ENCODE data around the gene GRB7.

DNA sequence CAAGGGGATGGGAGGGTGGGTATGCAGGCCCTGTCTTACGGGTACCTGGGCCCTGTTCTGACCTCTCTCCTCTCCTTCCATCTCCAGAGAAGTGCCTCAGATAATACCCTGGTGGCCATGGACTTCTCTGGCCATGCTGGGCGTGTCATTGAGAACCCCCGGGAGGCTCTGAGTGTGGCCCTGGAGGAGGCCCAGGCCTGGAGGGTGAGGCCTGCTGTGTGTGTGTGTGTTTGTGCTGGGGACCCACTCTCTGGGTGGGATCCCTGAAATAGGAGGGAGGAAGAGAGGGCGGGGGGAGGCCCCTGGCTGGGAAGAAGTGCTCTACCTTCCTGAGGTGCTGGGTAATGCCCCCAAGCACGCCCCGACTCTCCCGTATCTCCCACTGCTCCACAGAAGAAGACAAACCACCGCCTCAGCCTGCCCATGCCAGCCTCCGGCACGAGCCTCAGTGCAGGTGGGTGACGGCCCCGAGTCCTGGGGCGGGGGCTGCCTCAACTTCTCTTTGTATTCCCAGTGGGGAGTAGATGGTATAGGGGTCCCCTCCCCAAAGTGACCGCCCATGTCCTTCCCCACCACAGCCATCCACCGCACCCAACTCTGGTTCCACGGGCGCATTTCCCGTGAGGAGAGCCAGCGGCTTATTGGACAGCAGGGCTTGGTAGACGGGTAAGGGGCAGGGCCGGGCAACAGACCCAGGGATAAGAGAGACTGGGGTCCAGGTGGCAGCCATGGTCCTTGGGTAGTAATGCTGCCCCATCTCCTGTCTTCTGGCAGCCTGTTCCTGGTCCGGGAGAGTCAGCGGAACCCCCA, 7.8 kb downstream of the GRB7 start:
- TF ChIP-seq POLR2AphosphoS5 (IDR thresholded peaks at IDR 0.05; ENCODE audit: low read depth, low read length) (no peak), POLR2A (IDR thresholded peaks at IDR 0.05; ENCODE audit: low read depth, low read length) (no peak)
